Measurements from ENCODE around the gene SCGB1A1. TPM values are rescaled to one million over a fixed set of nuclear protein-coding genes. Genes with fewer than 3 reads are reported as not detected.
A peak's percentile ranks its signal among the peaks of the same experiment; 100 is the strongest.
"Not testable (repeated sequence)": the region's sequence is repeated elsewhere in the genome, so short reads cannot be mapped to it uniquely, and the experiment has no call there.

Gene SCGB1A1
- total RNA-seq, 1 experiment from 2014 or later = not detected

DNA sequence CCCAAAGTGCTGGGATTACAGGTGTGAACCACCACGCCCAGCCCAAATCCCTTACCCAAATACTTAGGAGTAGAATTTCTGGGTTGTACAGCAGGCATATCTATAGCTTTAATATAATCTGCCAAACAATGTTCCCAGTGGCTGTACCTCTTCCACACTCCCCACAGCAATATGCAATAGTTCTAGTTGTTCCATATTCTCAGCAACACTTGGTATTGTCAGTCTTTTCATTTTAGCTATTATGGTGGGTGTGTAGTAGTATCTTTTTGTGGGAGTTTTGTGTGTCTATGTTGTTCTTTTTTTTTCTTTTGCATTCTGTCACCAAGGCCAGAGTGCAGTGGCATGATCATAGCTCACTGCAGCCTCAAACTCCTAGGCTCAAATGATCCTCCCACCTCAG is 18.8 kb downstream of the SCGB1A1 start:
- no peak for DNase-seq (ENCODE audit: low read depth, low spot score)
- in situ Hi-C loops (cut with HindIII; ENCODE audit: low pct_unique_long_range_greater_than_20kb, low sequenced_read_pairs) = no loop called here

DNA sequence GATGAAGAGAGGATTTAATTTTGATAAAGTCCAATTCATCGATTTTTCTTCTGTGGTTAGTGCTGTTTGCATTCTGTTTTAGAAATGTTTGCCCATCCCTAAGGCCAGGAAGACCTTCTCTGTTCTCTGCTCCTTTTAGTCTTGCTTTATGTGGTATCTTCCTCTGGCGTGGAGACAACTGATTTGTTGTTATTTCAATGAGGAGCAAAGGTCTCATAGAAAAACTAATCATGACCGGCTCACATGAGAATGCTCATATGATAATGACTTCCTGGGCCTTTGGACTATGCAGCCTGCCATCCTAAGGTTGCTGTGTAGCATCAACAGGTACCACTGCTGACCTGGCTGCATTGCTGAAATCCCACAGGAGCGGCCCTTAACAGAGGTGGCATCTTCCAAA is 19.8 kb downstream of the SCGB1A1 start:
- peak; percentile 74 for DNase-seq (ENCODE audit: low read depth, low spot score)
- in situ Hi-C loops (cut with HindIII; ENCODE audit: low pct_unique_long_range_greater_than_20kb, low sequenced_read_pairs) = no loop called here

DNA sequence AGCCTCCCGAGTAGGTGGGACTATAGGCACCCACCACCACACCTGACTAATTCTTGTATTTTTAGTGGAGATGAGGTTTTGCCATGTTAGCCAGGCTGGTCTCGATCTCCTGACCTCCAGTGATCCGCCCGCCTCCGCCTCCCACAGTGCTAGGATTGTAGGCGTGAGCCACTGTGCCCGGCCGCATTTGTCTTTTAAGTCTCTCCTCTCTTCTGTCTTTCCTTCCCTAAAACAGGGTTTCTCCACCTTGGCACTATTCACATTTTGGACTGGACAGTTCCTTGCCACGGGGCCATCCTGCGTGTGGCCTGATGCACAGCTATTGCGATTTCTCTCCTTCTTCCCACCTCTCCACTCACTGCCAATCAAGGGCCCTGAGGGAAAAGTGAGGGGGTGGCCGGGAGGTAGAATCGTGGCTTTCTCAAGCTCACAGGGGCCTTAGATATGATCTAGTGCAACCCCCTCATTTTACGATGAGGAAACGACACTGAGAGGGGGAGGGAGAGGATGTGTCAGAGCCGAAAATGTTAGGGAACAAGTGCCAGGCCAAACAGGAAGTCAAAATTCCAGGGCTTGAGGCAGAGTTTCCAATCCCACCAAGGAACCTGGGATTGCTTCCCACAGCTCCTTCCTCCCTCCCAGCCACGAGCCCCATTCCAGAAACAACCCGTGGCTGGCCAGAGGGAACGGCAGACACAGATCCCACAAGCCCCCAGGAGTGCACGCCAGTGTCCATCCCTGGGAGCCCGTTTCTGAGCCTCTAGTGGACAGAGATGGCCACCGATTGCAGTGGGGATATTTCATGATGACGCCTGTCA is 21.2 kb downstream of the SCGB1A1 start:
- DNase-seq (ENCODE audit: low read depth, low spot score) = no peak
- in situ Hi-C loops (cut with HindIII; ENCODE audit: low pct_unique_long_range_greater_than_20kb, low sequenced_read_pairs) = no loop called here

DNA sequence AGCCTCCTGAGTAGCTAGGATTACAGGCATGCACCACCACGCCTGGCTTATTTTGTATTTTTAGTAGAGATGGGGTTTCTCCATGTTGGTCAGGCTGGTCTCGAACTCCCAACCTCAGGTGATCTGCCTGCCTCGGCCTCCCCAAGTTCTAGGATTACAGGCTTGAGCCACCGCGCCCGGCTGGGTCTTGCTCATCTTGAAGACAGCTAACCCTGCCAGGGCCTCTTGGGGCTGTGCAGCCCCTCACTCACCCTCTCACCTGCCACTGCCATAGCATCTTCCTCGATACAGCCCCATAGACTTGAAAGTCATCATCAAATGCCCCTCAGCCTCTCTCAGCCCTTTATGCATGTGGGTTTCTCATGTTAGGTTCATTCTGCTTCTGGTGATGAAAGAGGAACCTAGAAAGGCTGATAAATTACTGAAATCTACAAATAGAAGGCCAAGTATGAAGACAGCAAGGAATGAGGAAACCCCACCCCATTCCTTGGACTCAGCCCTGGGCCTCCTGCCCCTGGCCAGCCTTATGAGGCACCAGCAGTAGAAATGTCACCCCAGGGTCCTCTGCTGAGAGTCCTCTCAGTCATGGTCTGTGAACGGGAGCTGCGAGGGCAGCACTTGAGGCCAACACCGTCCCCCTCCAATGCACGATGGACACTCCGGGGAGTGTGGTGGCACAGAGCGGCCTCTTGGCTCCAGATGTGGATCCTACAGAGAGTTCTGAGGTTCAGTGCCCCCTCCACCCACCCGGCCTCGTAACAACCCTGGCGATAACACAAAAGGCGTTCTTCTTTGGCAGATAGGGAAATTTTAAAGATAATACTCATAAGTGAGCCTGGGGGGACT is 24.8 kb downstream of the SCGB1A1 start:
- DNase-seq (ENCODE audit: low read depth, low spot score) = no peak
- in situ Hi-C loops (cut with HindIII; ENCODE audit: low pct_unique_long_range_greater_than_20kb, low sequenced_read_pairs) = no loop called here

DNA sequence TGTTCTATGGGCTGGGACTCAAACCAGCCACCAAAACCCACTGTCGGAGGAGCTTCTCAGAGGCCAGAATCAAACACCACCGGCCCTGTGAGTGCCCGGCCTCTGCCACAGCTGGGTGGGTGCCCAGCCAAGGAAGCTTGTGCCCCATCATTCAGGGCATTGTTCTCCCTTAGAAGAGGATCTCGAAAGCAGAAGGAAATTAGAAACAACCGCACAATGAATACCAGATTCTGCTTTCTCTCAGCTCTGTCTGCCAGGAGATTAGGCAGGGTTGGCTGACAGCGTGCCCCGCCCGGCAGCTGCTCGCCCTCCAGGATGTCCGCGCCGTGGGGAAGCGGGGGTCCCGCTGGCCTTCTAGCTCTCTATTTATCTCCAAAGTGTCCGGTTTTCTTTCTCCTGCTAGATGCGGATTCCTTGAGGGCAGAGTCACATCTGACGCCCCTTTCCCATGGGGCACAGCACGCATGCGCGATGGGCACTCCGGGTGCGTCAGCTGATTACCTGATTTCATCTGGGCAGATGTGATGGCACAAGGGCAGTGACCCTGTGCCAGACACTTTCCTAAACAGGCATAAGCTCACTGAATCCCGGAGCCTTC is 25.5 kb downstream of the SCGB1A1 start:
- DNase-seq (ENCODE audit: low read depth, low spot score) = no peak
- in situ Hi-C loops (cut with HindIII; ENCODE audit: low pct_unique_long_range_greater_than_20kb, low sequenced_read_pairs) = no loop called here

DNA sequence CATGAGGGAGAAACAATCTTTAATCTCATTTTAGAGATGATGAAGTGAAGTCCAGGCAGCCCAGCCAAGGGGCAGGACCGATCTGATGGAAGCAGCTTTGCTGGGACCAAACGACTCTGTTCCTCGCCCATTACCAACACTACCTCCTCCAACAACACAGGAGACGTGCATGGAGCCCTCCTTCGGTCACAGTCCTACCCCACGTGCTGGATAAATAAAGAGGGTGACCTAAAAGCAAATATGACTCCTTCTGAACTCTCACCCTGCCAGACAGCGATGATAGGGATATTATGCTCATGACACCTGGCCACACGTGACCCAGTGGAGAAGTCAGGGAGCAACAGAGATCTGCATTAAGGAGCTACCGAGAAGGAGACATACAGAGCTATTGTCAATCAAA is 26.0 kb downstream of the SCGB1A1 start:
- DNase-seq (ENCODE audit: low read depth, low spot score) = no peak
- in situ Hi-C loops (cut with HindIII; ENCODE audit: low pct_unique_long_range_greater_than_20kb, low sequenced_read_pairs) = no loop called here

DNA sequence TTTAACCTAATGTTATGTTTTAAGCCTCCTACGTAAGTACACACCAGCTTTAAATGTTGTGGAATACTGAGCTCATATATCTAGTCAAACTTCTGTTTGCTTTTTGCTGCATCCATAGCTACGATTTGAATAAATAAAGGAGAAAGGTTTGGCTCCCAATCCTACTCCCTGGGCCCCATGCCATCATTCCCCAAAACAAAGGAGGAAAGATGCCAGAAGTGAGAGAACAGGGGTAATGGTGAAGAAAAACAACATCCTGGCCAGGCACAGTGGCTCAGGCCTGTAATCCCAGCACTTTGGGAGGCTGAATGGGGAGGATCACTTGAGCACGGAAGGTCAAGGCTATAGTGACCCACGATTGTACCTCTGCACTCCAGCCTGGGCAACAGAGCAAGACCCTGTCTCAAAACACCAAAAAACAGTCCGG is 26.5 kb downstream of the SCGB1A1 start:
- DNase-seq (ENCODE audit: low read depth, low spot score) = no peak
- in situ Hi-C loops (cut with HindIII; ENCODE audit: low pct_unique_long_range_greater_than_20kb, low sequenced_read_pairs) = no loop called here

DNA sequence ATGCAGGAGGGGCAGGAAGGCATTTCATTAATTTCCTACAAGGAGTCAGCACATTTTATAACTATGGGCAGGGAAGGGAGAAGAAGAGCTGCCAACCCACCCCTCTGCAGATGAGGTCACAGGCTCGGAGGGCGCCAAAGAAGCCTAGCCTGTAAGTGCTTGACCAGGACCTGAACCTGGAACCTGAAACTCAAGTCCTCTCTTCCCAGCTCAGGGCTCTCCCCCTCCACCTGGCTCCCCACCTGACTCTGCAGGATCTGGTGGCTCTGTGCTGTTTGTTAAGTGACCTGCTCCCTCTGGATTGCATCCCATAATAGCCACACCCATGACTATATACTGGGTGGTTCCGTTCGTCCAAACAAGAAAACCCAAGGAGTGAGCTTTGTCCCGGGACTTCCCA is 27.3 kb downstream of the SCGB1A1 start:
- in situ Hi-C loops (cut with HindIII; ENCODE audit: low pct_unique_long_range_greater_than_20kb, low sequenced_read_pairs) = no loop called here
- no peak for DNase-seq (ENCODE audit: low read depth, low spot score)

DNA sequence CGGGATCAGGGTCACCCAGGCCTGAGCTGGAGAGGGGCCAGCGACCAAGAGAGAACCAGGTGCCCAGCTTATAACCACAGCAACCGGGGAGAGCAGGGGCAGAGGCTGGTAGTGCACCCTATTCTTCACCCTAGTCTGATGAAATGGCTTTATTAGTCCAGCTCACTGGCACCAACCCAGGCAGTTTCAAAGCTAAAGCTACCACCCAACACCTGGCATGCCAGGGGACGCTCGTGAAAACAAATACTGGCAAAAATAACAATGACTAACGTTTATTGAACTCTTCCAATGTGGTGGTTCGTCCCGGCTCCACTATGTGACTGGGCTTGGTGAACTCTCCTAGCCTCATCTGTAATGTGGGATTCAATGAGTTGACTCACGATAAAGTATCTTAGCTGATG is 30.6 kb downstream of the SCGB1A1 start:
- in situ Hi-C loops (cut with HindIII; ENCODE audit: low pct_unique_long_range_greater_than_20kb, low sequenced_read_pairs) = no loop called here
- DNase-seq (ENCODE audit: low read depth, low spot score) = no peak

DNA sequence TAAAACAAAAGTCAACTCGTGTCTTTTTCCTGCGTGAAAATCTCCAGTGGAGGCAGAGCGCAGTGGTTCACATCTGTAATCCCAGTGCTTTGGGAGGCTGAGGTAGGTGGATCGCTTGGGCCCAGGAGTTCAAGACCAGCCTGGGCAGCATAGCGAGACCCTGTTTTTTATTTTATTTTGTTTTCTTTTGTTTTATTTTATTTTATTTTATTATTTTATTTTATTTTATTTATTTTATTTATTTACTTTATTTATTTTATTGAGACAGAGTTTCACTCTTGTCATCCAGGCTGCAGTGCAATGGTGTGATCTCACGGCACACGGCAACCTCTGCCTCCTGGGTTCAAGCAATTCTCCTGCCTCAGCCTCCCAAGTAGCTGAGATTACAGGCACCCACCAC is 31.1 kb downstream of the SCGB1A1 start:
- in situ Hi-C loops (cut with HindIII; ENCODE audit: low pct_unique_long_range_greater_than_20kb, low sequenced_read_pairs); DNase-seq (ENCODE audit: low read depth, low spot score): not testable (repeated sequence)

DNA sequence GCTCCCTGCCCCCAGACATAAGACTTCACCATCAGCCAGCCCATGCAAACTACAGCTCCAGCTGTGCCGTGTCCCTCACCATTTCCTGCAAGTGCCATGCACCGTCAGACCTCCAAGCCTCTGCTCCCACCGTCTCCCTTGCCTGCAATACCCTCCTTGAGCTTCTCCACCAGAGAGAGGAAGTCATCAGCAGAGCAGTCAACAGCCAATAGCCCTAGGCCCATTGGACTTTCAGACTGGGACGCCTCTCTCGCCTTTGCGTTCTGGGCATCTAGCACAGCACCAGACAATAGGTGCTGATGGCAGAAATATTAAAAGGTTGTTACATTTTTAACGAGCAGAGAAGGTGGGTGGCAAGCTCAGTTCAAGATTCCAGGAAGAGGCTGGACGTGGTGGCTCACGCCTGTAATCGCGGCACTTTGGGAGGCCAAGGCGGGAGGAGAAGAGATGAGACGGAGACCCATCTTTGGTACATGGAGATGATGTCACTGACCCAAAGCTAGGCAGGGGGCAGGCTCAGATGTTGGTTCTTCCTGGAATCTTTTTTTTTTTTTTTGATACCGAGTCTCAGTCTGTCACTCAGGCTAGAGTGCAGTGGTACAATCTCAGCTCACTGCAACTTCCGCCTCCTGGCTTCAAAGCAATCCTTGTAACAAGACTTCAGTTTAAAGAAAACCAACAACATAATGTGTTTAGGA is 31.9 kb downstream of the SCGB1A1 start:
- in situ Hi-C loops (cut with HindIII; ENCODE audit: low pct_unique_long_range_greater_than_20kb, low sequenced_read_pairs) = no loop called here
- DNase-seq (ENCODE audit: low read depth, low spot score) = no peak

DNA sequence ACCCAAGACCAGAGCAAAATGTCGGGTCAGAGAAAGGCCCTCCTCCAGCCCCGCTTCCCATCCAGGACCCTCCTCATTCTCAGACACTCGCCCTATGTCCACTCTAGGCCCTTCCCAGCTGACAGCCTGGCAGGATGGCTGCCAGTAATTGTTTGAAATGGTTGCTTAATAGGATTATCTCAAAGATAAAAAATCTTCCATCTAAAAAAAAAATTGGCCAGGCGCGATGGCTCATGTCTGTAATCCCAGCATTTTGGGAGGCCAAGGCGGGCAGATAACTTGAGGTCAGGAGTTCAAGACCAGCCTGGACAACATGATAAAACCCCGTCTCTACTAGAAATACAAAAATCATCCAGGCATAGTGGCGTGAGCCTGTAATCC is 32.4 kb downstream of the SCGB1A1 start:
- DNase-seq (ENCODE audit: low read depth, low spot score) = no peak
- in situ Hi-C loops (cut with HindIII; ENCODE audit: low pct_unique_long_range_greater_than_20kb, low sequenced_read_pairs) = no loop called here

DNA sequence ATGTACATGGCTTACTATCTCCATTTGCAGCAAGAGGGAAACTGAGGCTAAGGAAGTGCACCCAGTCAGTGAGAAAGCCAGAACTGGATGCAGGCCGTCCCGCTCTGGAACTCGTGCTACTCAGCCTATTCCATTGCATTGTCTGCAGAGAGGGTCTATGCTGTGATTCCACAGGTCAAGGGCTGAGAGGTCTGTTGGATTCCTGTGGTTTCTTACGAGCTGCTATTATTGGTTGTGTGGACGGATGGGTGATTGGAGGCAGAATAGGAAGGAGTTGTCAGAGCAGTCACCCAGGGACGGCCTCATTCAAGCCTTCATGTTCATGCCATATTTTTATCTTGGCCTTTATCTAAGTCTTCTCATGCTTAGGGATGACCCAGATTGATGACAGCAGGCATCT is 33.4 kb downstream of the SCGB1A1 start:
- in situ Hi-C loops (cut with HindIII; ENCODE audit: low pct_unique_long_range_greater_than_20kb, low sequenced_read_pairs) = no loop called here
- no peak for DNase-seq (ENCODE audit: low read depth, low spot score)

DNA sequence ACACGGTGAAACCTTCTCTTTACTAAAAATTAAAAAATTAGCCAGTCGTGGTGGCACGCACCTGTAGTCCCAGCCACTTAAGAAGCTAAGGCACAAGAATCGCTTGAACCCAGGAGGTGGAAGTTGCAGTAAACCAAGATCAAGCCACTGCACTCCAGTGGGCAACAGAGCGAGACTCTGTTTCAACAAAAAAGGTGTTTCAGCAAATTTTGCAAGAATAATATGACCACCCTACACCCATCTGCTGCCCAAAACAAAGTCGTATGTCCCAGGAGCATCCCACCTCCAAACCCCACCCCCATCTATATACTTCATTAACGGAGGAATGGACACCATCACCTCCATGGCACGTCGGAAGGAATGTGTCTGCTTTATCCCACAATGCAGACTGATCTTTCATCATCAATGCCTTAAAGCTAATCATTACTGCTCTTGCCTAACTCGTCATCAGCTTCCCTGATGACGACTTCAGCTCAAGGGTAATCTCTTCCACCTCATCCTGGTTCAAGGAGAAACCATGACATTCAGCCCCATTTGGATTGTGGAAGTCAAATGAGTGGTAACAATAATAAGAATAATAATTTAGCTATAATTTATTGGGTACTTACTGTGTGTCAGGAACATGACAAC is 34.1 kb downstream of the SCGB1A1 start:
- in situ Hi-C loops (cut with HindIII; ENCODE audit: low pct_unique_long_range_greater_than_20kb, low sequenced_read_pairs) = no loop called here
- no peak for DNase-seq (ENCODE audit: low read depth, low spot score)

DNA sequence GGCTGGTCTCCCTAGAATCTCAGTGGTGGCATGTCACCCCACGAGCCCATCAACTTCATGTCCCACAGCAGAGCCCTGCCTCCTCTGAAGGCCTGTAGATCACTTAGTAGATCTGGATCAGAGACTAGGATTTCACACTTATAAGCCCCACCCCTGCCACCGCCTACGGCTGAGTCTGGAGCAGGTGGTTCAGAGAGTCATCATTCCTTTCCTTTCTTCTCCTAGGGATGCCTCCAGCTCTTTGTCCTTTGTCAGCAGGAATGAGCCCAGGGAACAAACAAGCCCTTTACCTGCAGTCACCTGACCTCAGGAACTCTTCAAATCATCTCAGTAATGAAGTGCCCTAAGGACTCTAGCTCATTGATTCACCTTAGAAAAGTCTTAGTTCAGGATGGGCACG is 37.8 kb downstream of the SCGB1A1 start:
- DNase-seq (ENCODE audit: low read depth, low spot score) = no peak
- in situ Hi-C loops (cut with HindIII; ENCODE audit: low pct_unique_long_range_greater_than_20kb, low sequenced_read_pairs) = no loop called here

DNA sequence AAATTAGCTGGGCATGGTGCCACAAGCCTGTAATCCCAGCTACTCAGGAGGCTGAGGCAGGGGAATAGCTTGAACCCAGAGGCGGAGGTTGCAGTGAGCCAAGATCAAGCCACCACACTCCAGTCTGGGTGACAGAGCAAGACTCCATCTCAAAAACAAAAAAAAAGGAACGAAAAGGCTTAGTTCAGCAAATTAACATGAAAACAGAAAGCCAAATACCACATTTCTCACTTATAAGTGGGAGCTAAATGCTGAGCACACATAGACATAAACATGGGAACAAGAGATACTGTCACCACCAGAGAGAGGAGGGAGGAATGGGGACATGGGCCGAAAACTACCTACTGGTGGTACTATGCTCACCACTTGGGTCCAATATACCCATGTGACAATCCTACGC is 38.6 kb downstream of the SCGB1A1 start:
- no peak for DNase-seq (ENCODE audit: low read depth, low spot score)
- in situ Hi-C loops (cut with HindIII; ENCODE audit: low pct_unique_long_range_greater_than_20kb, low sequenced_read_pairs) = no loop called here

DNA sequence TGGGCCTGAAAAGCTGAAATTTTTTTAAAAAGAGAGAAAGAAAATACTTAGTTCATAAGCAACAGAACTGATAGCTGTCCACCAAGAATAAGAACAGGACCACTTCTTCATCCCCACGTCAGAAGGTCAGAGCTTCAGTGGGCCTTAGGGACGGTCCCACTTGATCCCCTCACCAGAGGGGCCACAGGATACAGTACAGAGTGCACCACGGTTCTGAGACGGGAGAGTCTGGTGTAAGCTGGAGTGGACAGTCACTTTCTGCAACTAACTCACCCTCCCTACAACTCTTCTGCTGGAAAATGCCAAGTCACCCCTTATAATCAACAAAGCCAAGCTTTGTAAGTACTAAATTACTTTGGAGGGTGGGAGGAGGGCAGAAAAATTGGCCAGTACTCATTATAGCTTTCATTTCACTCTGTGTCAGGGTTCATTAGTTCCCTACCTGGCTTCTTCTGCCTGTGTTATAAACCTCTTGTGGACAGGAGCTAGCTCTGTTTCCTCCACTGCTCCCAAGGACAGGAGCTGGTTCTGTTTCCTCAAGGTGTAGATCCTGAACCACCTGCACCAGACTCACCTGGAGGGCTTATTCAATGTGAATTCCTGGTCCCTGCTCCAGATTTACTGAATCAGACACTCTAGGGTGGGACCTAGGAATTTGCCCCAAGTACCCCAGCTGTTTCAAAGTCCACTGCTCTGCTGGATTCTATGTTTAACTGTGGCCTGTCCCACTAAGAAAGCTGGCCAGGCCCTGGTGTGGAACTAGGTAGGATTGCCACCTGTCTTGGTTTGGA is 39.6 kb downstream of the SCGB1A1 start:
- DNase-seq (ENCODE audit: low read depth, low spot score) = peak; percentile 49
- in situ Hi-C loops (cut with HindIII; ENCODE audit: low pct_unique_long_range_greater_than_20kb, low sequenced_read_pairs) = no loop called here
